ENCODE results near the gene NUDT22.

- TF ChIP-seq CTCF (IDR thresholded peaks at IDR 0.05) (no peak), POLR2AphosphoS5 (IDR thresholded peaks at IDR 0.05) (no peak), POLR2A (IDR thresholded peaks at IDR 0.05) (no peak)
Measured at GRCh38 chr11:64238999-64239398, 12.9 kb downstream of the NUDT22 start.

Data from gastroesophageal sphincter (tissue), 3 donors.